SKM-1 (cell line): ENCODE data around the gene ZNF608.

ENCODE experiments used
- DNase-seq: peaks from one replicate; lab custom pipeline; 2025; ENCODE audit not compliant: unreplicated experiment; lab: John Stamatoyannopoulos, UW

The ZNF608 gene

GRCh38 chr5:124738681-124739633 lies 7.5 kb downstream of the ZNF608 start:
- no peak for DNase-seq

DNA sequence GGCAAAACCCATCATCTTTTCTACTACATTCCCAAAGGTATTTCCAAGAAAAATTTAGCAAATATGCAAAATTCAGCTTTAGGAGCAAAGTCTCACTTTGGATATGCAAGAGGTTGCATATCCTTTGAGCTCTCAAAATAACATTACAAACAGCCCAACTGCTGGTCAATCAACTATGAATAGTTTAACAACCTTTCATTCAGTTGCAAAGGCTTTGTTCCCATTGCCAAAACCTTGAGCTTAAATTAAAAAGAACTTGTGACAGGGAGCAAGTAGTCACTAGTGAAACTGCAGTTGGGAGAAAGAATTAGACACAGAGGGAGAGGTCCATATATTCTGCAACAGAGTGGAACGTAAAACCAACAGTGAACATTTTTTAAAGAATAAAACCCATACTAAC lies 8.8 kb downstream of the ZNF608 start:
- DNase-seq, result no peak

GRCh38 chr5:124736805-124737188 lies 9.6 kb downstream of the ZNF608 start:
- DNase-seq, result no peak

DNA sequence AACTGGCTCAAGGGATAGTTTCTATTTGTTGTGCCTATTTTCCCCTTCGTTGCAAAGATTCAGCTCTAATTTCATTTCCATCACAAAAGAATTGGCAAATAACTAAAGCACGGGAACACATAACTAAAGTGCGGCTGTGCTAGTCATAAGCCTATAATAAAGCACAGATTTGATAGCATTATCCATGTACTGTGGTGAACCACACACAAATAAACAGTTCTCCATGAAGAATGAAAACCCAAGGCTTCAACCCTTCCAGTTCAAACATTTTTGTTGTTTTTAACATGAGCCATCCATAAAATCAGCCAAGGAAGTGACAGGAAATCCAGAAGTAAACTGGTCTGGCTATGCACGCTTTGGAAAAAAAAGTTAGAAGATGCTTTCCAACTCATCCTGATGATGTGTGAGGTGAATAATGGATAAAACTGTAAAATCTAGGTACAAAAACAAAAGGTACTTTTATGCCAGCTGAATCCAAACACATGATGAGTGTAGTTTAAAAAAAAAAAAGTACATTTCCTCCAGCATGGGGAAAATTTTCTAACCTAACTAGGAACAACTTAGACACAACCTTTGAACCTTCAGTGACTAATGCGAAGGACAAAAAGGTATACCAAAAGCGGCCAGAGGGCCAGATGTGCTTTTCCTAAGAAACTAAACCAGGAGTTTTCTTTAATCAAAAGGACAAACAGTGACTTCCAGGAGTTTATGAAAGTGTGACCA lies 10.2 kb downstream of the ZNF608 start:
- DNase-seq, result no peak

GRCh38 chr5:124735169-124735858 lies 11.1 kb downstream of the ZNF608 start:
- no peak for DNase-seq

- DNase-seq, result no peak
Observed at GRCh38 chr5:124734574-124735168, 11.8 kb downstream of the ZNF608 start.

GRCh38 chr5:124733329-124733650 lies 13.1 kb downstream of the ZNF608 start:
- DNase-seq, result no peak

GRCh38 chr5:124732428-124733328 lies 13.8 kb downstream of the ZNF608 start:
- DNase-seq, result no peak

DNA sequence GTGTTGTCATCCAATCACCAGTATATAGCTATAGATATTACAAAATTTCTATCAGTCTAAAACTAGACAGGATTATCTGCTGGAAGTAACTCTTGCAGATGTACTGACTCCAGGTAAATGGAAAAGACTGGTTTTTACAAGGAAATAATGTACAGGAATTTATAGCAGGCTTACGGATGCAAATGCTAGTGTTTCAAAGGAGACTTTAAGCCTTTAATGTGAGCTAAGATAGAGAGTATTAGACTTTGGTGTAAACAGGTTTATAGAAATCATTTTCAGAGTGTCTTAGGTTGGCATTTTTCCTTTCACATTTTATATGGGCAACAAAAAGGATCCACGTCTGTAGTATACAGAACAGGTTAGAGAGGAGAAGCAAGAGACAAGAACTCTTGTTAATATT lies 16.1 kb downstream of the ZNF608 start:
- DNase-seq, result no peak

DNA sequence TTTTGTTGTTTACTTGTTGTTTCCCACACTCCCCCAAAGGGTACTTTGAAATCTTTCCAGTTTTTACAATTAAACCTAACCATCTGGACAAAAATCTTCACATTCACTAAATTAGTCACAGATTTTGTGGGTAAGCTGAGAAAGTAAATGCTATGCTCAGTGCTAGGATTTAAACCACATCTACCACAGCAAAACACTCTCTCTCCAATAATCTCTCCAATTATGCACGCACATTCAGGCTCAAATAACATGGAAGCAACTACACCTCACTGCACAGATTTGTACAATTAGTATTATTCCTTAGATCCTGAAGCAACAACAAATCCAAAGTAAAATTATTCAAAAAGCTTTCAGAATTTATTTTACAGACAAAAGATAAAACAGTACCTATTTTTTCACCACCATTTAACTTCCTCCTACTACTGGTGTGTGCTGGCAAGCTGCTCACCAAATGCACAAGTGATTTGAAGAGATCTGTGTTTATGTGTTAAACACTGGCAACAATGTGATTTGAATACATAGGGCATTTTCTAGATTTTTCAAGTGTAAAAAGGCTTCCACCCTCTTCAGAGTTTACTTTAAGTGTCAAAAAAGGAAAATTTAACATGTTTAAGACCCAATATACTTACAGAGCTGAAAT lies 16.6 kb downstream of the ZNF608 start:
- no peak for DNase-seq

DNA sequence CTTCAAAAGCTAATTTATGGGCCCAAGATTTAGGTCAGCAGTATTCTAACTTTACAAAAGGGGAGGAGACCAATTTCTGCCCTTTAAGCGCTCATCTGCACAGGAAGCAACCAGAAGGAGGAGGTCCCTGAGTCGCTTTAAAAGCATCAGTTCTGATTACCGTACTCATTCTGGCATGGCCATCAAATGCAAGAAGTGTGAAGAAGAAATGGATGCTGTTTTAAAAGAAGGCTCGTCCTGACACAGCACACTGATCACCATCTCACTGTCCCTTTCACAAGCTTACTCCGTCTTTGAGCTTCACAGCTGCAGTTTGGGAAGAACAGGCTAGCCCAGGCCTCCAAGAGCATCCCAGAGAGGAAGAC lies 17.5 kb downstream of the ZNF608 start:
- DNase-seq, result no peak

DNA sequence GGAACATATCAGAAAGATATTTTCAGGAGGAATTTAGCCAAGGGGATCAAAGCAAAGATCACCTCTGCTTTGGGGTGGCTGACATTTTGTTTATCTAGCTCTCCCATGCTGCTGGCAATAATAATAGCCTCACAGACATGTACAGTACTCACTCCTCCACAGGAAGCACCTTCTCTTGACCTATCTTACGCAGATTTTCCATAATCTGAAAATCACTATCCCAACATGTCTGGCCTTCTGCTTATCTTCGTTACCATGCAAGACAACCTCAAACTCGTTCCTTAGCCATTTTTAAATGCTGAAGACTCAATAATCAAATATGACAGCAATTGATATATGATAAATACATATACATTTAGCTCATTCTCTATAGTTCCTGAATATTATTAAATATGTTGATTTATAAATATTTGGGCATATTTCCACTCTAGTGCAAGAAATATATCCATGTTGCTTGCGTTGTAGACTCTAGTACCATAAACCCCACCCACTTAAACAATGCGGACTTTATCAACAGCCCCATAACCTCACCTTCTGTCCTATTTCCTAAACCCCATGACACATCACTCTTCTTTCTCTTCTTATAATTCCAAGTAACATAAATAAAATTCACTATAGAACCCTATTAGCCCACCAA lies 18.0 kb downstream of the ZNF608 start:
- DNase-seq, result no peak

GRCh38 chr5:124726631-124727362 lies 19.6 kb downstream of the ZNF608 start:
- DNase-seq, result no peak

GRCh38 chr5:124725622-124726258 lies 20.7 kb downstream of the ZNF608 start:
- no peak for DNase-seq

- DNase-seq, result no peak
Observed at GRCh38 chr5:124725040-124725434, 21.4 kb downstream of the ZNF608 start.

- no peak for DNase-seq
Observed at GRCh38 chr5:124724357-124725039, 21.9 kb downstream of the ZNF608 start.

GRCh38 chr5:124721229-124721735 lies 25.2 kb downstream of the ZNF608 start:
- no peak for DNase-seq

DNA sequence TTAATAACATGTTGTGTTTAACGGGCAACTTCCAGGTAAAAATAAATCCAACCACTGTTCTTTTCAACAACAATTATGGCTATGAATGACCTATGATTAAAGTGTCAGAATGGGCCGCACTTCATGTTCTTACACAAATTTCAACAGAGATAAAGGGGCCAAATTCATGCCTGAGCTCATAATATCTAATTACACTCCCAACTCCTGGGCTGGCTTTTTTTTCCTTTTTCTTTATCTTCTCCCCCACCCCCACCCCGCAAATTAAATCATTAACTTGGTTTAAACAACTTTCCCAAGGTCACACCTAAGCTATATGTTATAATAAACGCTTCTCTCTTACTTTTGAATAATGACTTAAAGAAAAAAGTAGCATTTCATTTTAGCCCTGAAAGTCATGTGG lies 25.8 kb downstream of the ZNF608 start:
- DNase-seq, result no peak
